GM21737 (cell line): ENCODE data around the gene PRTN3.

ENCODE experiments used
- ATAC-seq: cut with Tn5 transposase; IDR thresholded peaks from one replicate; pipeline ENCODE4 v1.9.1; 2021; ENCODE audit warnings: mild to moderate bottlenecking, moderate library complexity; ENCODE audit not compliant: unreplicated experiment

PRTN3 gene

DNA sequence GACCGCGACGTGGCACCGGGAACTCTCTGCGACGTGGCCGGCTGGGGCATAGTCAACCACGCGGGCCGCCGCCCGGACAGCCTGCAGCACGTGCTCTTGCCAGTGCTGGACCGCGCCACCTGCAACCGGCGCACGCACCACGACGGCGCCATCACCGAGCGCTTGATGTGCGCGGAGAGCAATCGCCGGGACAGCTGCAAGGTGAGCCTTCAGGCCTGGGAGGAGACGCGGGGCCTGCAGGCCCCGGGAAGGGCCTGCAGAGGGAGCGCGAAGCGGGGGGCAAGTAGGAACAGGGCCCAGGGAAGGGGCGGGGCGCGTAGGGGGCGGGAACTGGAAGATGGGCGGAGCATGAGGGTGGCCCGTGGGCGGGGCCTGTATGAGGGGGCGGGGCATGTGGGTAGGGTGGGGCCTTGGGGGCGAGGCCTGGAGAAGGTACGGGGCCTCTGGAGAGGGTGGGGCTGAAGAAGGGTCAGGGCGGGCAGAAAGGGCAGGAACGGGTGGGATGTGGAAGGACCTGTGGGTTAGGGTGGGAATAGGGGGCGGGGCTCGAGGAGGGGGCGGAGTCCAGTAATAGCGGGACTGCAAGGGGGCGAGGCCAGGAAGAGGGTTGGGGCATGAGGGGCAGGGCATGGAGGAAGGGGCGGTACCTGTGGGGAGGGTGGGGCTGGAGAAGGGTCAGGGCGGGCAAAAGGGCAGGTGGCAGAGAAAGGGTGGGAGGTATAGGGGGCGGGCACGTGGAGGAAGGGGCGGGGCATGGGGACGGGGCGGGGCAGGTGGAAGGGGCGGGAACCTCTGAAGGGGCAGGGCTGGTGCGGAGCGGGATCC is 21.2 kb downstream of the PRTN3 start:
- ATAC-seq, result no peak

DNA sequence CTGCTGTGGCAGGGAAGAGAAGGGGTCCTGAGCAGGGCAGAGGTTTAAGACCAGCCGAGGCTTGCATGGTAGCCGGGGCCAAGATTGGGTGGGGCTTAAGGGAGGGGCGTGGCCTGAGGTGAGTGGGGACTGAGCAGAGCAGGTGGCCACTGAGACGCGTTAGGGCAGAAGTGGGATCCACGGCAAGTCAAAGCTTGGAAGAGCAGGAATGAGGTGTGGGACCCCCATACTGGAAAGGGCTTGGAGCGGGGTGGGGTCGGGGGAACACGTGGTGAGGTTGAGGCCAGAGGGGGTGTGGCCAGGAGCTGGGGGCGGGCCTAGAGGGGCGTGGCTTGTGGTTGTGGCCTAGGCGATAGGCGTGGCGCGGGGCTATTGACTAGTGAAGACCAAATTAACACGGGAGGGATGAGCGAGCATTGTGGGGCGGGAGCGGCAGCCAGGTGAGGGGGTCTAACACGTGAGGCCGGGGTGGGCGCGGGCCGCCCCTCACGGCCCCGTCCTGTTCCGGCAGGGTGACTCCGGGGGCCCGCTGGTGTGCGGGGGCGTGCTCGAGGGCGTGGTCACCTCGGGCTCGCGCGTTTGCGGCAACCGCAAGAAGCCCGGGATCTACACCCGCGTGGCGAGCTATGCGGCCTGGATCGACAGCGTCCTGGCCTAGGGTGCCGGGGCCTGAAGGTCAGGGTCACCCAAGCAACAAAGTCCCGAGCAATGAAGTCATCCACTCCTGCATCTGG is 21.9 kb downstream of the PRTN3 start:
- no peak for ATAC-seq

DNA sequence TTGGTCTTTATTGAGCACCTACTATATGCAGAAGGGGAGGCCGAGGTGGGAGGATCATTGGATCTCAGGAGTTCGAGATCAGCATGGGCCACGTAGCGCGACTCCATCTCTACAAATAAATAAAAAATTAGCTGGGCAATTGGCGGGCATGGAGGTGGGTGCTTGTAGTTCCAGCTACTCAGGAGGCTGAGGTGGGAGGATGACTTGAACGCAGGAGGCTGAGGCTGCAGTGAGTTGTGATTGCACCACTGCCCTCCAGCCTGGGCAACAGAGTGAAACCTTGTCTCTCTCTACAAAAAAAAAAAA is 22.5 kb downstream of the PRTN3 start:
- no peak for ATAC-seq

DNA sequence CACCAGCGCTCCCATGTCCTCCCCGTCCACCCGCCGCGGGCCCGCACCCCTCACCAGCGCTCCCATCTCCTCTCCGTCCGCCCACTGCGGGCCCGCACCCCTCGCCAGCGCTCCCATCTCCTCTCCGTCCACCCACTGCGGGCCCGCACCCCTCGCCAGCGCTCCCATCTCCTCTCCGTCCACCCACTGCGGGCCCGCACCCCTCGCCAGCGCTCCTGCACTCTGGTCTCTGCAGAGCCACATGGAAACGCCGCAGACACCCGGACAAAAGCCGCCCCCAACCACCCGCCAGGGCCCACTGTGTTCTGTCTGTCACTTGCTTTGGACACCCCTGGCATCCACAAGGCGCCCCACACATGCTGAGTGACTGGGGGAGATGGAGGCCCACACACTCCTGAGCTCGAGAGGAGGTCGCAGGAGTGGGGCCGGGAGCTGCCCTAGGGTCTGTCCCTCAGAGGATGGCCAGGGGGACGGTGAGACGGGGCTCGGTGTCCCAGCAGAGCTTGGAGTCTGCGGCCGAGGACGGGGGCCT is 26.0 kb downstream of the PRTN3 start:
- no peak for ATAC-seq

DNA sequence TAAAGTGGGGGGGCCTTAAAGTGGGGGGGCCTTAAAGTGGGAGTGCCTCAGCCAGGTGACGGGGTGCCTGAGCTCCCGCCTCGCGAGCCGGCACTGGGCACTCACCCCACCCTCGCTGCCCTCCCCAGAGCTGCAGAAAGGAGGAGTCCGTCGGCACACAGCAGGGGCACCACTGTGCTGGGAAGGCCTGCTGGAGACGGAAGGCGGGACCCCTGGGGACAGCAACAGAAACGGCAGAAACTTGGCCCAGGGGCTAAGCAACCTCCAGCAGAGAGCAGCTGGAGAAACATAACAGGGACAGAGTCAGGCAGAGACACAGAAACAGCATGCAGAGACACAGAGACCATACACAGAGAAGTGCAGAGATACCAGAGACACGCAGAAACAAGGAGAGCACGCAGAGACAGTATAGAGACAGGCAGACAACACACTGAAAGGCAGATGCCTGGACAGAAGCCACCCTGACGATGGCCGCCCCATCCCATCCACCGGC is 26.5 kb downstream of the PRTN3 start:
- ATAC-seq, result no peak

DNA sequence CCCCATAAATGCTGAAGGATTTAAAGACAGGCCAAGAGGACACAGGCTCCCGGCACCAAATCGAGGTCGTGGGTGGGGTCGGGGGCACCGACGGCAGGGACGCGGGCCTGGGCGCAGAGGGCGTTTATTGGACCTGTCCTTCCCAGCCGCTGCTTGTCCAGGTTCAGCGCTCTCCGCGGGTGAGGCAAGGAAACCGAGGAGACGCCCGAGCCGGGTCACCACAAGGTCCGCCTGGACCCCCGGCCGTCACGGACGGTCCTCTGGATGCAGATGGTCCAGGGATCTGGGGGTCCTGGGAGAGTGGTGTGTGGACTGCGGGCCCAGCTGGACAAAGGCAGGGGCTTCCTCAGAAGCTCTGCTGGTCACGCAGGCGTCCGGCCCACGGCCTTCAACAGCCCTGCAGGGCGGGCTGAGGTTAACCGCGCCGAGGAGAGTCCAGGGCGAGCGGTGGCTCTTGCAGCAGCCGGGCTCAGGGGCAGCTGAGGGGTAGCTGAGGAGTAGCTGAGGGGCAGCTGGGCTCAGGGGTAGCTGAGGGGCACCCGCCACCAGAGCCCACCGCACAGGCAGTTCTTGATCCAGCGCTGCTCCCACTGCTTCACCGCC is 27.2 kb downstream of the PRTN3 start:
- no peak for ATAC-seq

DNA sequence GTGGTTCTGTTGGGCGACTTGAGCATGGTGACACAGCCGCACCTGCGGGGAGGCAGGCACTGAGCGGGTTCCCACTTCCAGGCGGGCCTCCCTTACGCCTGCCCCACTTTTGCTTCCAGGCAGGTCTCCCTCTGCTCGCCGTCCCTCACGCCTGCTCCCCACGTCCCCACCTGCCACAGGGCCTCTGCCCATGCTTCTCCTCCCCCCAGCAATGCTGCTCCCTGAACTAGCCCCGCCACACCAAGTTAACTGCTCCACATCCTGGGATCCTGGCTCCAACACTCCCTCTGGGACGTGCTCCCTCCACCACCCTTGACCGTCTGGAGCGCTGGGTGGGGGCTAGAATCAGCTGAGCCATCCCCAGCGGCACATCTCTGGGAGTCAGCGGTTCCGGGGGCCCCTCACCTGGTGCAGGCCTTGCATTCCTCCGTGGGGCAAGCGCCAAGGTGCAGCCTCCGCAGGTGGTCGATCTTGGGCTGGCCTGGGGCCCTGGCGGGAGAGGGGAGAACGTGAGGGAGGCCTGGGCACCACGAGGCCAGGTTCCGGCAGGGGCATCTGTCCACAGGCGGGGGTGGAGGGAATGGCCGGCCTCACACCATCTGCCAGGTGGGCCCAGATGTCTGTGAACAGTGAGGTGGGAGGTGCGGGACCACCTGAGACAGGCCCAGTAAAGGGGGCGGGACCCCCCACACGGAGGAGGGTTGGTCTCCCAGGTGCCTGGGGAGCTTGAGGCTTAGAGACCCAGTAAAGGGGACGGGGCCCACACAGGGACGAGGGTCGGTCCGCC is 27.9 kb downstream of the PRTN3 start:
- no peak for ATAC-seq

DNA sequence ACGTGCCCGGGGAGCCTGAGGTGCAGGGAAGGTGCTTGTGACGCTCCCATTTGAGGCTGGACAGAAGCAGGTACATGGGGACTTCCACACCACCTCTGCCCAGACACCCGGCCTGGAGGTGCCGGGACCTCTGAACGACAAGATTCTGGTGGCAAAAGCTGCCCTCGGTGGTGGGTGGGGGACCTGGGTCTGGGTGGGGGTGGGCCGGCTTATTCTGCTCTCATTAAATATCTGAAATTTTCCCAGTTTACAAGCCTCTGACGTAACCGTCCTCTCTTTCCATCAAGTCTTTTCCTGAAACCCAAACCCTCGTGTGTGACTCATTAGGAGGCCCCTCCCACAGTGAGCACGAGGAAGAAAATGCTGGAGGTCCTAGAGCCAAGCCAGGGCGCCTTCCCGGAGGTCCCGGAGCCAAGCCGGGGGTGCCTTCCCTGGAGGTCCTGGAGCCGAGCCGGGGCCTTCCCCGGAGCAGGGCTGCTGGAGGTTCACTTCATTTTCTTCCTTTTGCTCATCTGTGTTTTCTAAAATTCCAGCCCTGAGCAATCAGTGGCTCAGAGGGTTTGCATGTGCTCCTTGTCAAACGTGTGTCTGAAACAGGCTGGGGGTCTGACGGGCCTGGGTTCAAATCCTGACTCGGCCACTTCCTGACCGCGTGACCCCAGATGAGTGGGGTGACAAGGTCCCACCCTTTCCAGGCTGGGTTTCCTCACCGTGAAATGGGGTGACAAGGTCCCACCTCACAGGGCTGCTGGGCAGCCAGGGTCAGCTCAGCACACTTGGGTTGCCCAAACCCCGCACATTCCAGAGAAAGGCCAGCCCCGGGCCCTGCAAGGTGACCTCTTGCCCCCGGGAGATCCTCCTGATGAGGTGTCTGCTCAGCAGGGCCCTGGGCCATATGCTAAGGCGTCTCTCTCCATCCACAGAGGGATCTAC is 28.7 kb downstream of the PRTN3 start:
- ATAC-seq, result no peak

DNA sequence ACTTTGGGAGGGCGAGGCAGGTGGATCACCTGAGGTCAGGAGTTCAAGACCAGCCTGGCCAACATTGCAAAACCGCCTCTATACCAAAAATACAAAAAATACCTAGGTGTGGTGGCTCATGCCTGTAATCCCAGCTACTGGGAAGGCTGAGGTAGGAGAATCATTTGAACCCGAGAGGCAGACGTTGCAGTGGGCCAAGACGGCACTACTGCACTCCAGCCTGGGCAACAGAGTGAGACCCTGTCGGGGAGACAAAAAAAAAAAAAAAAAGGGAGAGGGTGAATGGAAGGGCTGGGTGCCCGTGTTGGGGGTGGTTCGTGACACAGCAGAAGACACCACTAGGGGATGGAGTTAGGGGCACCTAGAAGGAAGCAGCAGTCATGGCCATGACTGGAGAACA is 29.5 kb downstream of the PRTN3 start:
- no peak for ATAC-seq

DNA sequence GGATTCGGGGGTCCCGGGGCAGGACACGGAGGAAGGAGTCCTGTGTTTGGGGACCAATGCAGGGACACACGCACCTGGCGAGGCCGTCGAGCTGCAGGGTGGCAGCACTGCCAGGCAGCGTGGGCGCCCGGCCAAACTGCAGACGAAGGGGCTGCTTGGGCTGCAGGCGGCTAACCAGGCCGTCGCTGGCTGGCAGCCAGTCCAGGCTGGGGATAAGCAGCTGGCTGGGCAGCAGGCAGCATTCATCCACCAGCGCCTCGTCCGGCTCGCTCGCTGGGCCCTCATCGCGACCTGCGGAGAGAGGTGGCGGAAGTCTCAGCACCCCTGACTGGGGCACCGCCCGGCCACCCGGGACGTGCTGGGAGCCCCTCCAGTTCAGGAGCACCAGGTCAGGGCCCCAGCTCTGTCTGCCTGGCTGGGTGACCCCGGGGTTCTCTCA is 30.2 kb downstream of the PRTN3 start:
- no peak for ATAC-seq

DNA sequence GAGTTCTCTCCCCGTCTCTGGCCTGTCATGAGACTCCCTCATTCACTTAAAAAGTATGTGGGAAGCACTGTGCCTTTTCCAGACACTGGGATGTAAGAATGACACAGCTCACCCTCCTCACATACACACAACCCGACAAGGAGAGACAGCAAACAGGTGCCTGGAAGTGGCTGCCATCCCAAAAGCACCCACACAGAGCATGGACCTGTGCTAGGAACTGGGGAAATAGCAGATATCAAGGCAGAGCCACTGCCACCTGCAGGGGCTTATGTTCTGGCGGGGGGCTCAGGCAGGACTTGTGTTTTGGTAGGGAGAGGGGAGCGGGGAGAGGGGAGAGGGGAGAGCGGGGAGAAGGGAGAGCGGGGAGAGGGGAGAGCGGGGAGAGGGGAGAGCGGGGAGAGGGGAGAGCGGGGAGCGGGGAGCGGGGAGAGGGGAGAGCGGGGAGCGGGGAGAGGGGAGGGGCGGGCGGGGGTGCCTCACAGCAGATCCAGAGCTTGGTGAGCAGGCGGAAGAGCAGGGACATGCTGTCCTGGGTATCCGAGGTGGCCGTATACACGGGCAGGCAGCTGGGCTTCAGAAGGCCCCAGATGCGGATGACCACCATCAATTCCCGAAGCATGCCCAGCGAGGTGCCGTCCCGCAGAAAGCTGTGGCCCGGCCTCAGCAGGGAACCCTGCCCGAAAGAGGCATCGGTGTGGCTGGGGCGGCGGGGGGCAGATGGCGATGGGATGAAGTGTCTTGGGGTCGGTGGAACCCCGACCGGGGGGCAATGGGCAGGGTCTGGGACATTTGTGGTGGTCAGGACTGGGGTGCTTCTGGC is 30.9 kb downstream of the PRTN3 start:
- ATAC-seq, result no peak

DNA sequence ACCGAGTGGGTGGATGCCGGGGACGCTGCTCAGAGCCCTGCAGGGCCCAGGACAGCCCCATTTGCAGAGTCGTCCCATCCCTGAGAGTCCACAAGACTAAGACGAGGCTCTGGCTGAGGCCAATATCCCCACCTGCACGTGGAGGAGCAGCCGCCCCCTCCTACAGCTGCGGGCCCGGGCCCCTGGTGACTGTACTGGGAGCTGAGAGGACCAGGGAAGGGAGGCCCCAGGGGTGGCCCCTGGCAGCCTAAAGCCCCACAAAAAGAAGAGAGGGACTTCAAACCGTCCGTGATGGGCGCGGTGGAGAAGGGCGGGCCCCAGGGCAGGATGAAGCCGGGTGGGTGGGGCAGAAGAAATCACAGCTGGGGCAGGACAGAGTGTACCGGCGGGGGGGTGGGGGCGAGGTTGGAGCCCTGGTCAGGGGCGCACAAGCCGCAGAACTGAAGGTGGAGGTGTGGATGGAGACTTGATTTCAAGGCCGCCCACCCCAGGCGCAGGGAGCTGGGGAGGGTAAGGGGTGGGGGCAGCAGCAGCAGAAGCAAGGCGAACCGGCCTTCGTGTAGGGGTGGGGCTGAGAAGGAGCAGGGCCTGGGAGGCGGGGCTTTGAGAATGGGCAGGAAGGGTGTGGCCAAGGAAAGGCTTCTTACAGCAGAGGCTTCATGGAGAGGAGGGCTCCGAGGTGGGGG is 31.6 kb downstream of the PRTN3 start:
- no peak for ATAC-seq

DNA sequence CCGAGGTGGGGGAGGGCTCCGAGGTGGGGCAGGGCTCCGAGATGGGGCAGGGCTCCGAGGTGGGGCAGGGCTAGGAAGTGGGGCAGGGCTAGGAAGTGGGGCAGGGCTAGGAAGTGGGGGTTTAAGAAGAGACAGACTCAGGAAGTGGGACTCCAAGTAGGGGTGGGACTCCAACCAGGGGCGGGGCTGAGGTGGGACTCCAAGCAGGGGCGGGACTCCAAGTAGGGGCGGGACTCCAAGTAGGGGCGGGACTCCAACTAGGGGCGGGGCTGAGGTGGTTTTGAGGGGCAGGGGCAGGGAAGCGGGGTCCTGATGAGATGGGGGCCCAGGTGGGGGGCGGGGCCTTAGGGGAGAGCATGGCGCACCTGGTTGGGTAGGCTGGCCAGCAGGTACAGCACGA is 32.3 kb downstream of the PRTN3 start:
- no peak for ATAC-seq

DNA sequence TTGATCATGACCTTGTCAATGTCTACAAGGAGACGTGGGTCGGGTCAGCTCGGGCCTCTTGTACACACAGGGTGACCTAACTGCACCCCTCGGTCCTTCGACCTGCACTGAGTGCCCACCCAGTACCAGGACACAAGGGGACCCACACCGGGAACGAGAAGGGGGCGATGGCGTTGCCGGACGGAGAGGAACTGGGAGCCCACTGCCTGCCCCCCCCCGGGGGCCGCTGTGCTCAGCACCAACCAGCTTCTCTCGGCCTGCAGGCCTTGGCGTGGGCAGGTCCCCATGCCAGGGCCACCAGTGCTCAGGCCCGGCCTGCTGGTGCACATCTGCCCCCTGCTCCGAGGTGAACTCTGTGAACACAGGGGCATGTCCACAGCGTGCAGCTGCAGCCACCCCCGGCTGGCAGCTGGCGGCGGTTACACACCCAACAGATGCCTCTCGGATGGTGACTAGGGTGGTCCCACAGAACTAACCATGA is 32.8 kb downstream of the PRTN3 start:
- ATAC-seq, result no peak

DNA sequence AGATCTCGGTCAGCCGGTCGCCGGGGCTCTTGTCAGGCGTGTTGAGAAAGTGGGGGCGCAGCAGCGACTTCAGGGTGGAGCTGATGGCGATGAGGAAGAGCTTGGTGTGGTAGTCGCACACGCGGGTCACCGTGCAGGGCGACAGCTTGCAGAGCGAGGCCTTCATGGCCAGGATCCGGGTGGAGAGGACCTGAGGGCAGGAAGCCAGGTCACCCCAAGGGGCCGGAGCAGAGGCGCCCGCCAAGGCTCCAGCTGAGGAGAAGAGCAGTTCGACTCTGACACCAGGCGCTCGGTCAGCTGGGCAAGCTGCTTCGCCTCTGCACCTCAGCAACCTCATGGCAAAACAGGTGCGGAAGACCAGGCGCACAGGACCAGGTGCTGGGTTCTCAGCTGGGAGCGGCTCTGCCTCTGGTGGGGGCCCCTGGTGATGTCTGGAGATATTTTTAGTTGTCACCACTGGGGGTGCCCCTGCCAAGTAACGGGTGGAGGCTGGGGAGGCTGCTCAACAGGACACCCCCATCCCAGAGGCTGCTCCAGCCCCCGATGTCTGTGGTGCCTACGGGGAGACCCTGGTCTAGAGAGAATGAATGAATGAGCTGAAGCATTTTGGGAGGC is 34.6 kb downstream of the PRTN3 start:
- ATAC-seq, result no peak

DNA sequence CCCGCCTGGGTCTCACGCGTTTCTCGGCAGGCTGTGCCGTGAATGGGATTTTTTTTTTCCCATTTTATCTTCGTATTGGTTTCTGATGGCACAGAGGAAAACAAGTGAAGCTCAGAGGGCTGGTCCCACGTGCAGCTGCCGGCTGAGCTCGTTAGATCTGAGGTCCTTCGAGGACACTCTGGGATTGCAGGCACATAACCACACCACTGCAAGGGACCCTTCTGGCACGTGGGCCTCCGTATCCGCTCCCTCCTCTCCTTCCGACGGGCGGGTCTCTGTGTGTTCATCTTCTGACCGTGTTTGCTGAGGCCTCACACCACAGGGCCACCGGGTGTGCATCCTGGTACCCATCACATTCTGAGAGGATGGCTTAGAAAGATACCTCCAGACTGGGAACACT is 35.3 kb downstream of the PRTN3 start:
- no peak for ATAC-seq

DNA sequence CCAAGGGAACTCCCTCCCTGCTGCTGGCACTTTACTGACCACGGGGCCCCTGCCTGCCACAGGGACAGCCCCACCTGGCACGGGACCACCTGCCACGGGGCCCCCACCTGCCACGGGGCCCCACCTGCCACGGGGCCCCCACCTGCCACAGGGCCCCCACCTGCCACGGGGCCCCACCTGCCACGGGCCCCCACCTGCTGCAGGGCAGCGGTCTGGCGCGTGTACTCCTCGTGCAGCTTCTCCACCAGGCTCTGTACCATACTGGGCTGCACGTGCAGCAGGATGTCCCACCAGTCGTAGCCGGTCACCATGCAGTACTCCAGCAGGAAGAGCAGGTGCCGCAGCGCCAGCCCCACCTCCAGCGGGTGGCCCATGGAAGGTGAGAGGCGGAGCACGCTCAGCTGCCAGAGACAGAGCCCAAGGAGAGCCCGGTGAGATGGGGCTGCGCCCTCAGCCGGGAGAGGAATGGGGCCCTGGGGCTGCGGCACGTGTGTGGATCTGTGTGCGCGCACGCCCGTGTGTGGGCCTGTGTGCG is 36.0 kb downstream of the PRTN3 start:
- no peak for ATAC-seq
